ENCODE results near the gene PCA3.

PCA3 gene

GRCh38 chr9:76761448-76761847 lies 2.8 kb upstream of the PCA3 start:
- Histone ChIP-seq H4K20me1 (ENCODE audit: low read depth, low read length) (no peaks in the 10 kb centered on the region), H2AFZ (ENCODE audit: low read depth, low read length, severe bottlenecking) (no peak overlapping the region), H3K9ac (ENCODE audit: low read length) (no peak overlapping the region), H3K4me3 (ENCODE audit: insufficient read depth, low read length, poor library complexity, severe bottlenecking) (no peak overlapping the region), H3K9me3 (ENCODE audit: insufficient read depth, low read length) (no peaks in the 10 kb centered on the region), H3K9me2 (replicated peaks; ENCODE audit: insufficient read depth, low read length) (no peaks in the 10 kb centered on the region), H3F3A (ENCODE audit: insufficient read depth) (no peaks in the 10 kb centered on the region), H3K4me2 (ENCODE audit: low read depth, low read length, poor library complexity, severe bottlenecking) (no peak overlapping the region), H3K36me3 (ENCODE audit: low read length) (no peaks in the 10 kb centered on the region), H3K79me2 (ENCODE audit: insufficient read depth, low read length) (no peaks in the 10 kb centered on the region), H3K27ac (ENCODE audit: low read depth, low read length) (no peak overlapping the region), H3K27me3 (ENCODE audit: low read length) (no peaks in the 10 kb centered on the region)
- TF ChIP-seq EZH2phosphoT487 (conservative IDR thresholded peaks at IDR 0.05; ENCODE audit: low read length) = no peak
- TF ChIP-seq, protein P1, sequence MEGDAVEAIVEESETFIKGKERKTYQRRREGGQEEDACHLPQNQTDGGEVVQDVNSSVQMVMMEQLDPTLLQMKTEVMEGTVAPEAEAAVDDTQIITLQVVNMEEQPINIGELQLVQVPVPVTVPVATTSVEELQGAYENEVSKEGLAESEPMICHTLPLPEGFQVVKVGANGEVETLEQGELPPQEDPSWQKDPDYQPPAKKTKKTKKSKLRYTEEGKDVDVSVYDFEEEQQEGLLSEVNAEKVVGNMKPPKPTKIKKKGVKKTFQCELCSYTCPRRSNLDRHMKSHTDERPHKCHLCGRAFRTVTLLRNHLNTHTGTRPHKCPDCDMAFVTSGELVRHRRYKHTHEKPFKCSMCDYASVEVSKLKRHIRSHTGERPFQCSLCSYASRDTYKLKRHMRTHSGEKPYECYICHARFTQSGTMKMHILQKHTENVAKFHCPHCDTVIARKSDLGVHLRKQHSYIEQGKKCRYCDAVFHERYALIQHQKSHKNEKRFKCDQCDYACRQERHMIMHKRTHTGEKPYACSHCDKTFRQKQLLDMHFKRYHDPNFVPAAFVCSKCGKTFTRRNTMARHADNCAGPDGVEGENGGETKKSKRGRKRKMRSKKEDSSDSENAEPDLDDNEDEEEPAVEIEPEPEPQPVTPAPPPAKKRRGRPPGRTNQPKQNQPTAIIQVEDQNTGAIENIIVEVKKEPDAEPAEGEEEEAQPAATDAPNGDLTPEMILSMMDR (IDR thresholded peaks at IDR 0.05; ENCODE audit: insufficient read depth, low read length, poor library complexity, severe bottlenecking) = no peak

GRCh38 chr9:76766126-76766525 lies 1.9 kb downstream of the PCA3 start:
- Histone ChIP-seq H3K4me2 (ENCODE audit: low read depth, low read length, poor library complexity, severe bottlenecking) (no peak overlapping the region), H3K27me3 (ENCODE audit: low read length) (no peaks in the 10 kb centered on the region), H3K27ac (ENCODE audit: low read depth, low read length) (no peak overlapping the region), H3K9ac (ENCODE audit: low read length) (no peak overlapping the region), H2AFZ (ENCODE audit: low read depth, low read length, severe bottlenecking) (no peak overlapping the region), H3K4me3 (ENCODE audit: insufficient read depth, low read length, poor library complexity, severe bottlenecking) (no peak overlapping the region), H3K9me3 (ENCODE audit: insufficient read depth, low read length) (no peaks in the 10 kb centered on the region), H3K79me2 (ENCODE audit: insufficient read depth, low read length) (no peaks in the 10 kb centered on the region), H3K9me2 (replicated peaks; ENCODE audit: insufficient read depth, low read length) (no peaks in the 10 kb centered on the region), H3K36me3 (ENCODE audit: low read length) (no peaks in the 10 kb centered on the region), H4K20me1 (ENCODE audit: low read depth, low read length) (no peaks in the 10 kb centered on the region), H3F3A (ENCODE audit: insufficient read depth) (no peaks in the 10 kb centered on the region)
- TF ChIP-seq EZH2phosphoT487 (conservative IDR thresholded peaks at IDR 0.05; ENCODE audit: low read length) = no peak
- TF ChIP-seq, protein P1 (IDR thresholded peaks at IDR 0.05; ENCODE audit: insufficient read depth, low read length, poor library complexity, severe bottlenecking) = no peak

DNA sequence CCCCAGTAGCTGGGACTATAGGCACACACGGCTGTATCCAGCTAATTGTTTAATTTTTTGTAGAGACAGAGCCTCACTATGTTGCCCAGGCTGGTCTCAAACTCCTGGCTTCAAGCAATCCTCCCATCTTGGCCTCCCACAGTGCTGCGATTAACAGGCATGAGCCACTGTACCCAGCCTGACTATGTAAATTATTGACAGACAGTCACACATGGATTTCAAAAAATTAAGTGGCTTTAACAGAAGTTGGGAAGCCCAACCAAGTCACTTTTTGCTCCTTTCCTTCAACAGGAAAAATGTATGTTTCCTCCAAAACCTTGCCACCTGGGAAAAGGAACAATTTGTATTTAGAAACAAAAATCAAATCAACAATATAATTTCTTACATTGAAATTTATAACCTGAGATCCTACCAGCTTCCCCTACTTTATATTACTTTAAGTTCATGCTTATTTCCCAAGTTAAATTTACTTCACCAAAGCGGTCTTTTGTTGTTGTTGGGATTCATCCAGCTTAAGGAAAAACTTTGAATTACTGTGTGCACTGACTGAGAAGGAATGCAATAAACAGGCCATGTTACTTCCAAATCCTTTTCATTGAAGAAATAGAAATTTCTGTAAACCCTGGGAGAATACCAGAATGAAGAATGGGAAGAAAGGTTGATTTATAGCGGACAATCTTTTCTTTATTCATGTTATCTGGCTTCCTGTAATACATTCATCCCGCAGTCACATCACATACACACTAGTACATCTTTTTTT lies 8.6 kb downstream of the PCA3 start:
- H3K36me3 ChIP-seq (ENCODE audit: low read length) = no peaks in the 10 kb centered on the region
- no peak overlapping the region for H3K4me2 ChIP-seq (ENCODE audit: low read depth, low read length, poor library complexity, severe bottlenecking)
- no peak overlapping the region for H3K9ac ChIP-seq (ENCODE audit: low read length)
- H3K27ac ChIP-seq (ENCODE audit: low read depth, low read length) = no peak overlapping the region
- H3K27me3 ChIP-seq (ENCODE audit: low read length) = no peaks in the 10 kb centered on the region
- no peaks in the 10 kb centered on the region for H3K79me2 ChIP-seq (ENCODE audit: insufficient read depth, low read length)
- H3F3A ChIP-seq (ENCODE audit: insufficient read depth) = no peaks in the 10 kb centered on the region
- H3K9me3 ChIP-seq (ENCODE audit: insufficient read depth, low read length) = no peaks in the 10 kb centered on the region
- no peak overlapping the region for H3K4me3 ChIP-seq (ENCODE audit: insufficient read depth, low read length, poor library complexity, severe bottlenecking)
- H4K20me1 ChIP-seq (ENCODE audit: low read depth, low read length) = no peaks in the 10 kb centered on the region
- no peak overlapping the region for H2AFZ ChIP-seq (ENCODE audit: low read depth, low read length, severe bottlenecking)
- no peak for TF ChIP-seq EZH2phosphoT487 (conservative IDR thresholded peaks at IDR 0.05; ENCODE audit: low read length)
- TF ChIP-seq, protein P1 (IDR thresholded peaks at IDR 0.05; ENCODE audit: insufficient read depth, low read length, poor library complexity, severe bottlenecking) = no peak
- H3K9me2 ChIP-seq (replicated peaks; ENCODE audit: insufficient read depth, low read length) = no peaks in the 10 kb centered on the region

Measured in SU-DHL-6 (cell line).